ENCODE data around the gene TRAK1. TPM values are rescaled to one million over a fixed set of nuclear protein-coding genes. Genes with fewer than 3 reads are reported as not detected.

TRAK1 gene
- total and polyA plus RNA-seq, 2 of the 4 experiments (the other 2 are of a cell fraction): 25.6 to 28.1 TPM

- Histone ChIP-seq H3K9me3 (ENCODE audit: control insufficient read depth, insufficient read depth, low read length) (no peaks in the 10 kb centered on the region), H2AK9ac (replicated peaks; ENCODE audit: low read depth, low read length, poor library complexity) (no peak overlapping the region), H3K9ac (ENCODE audit: low read depth, low read length) (no peak overlapping the region), H3K4me2 (ENCODE audit: low read depth, low read length) (no peak overlapping the region), H2BK15ac (ENCODE audit: low read depth, low read length) (no peak overlapping the region), H3K79me1 (ENCODE audit: low read depth in 1 of 2, low read length in 2 of 2) (peaks cover 17 to 46% of the 10 kb centered on the region in 2 experiments; a peak in 3 of 4 replicates), H2BK5ac (ENCODE audit: low read depth, low read length, poor library complexity, severe bottlenecking) (no peak overlapping the region), H3K9me1 (ENCODE audit: insufficient read depth, low read length) (peaks cover 15% of the 10 kb centered on the region), H3K18ac (ENCODE audit: low read depth, low read length) (no peak overlapping the region), H2AK5ac (ENCODE audit: low read depth, low read length) (no peak overlapping the region), H2BK120ac (ENCODE audit: low read depth, low read length) (no peak overlapping the region), H3K27ac (ENCODE audit: insufficient read depth, low read length) (no peak overlapping the region), H4K8ac (ENCODE audit: low read depth in 2 of 2, low read length in 2 of 2) (no peak overlapping the region), H3K27me3 (ENCODE audit: control insufficient read depth, insufficient read depth, low read length) (no peaks in the 10 kb centered on the region), H3K36me3 (ENCODE audit: control insufficient read depth, insufficient read depth, low read length) (no peaks in the 10 kb centered on the region), H4K20me1 (ENCODE audit: insufficient read depth, low read length) (no peaks in the 10 kb centered on the region; the same call in none of the 2 replicates), H3K4me3 (ENCODE audit: insufficient read depth, low read depth, low read length) (no peak overlapping the region), H3K23ac (ENCODE audit: low read depth, low read length) (no peak overlapping the region), H3K56ac (ENCODE audit: extremely low read depth, insufficient read depth, low read length) (no peak overlapping the region), H4K91ac (ENCODE audit: insufficient read depth, low read depth, low read length) (no peak overlapping the region), H4K5ac (ENCODE audit: low read depth, low read length) (no peak overlapping the region), H2BK20ac (ENCODE audit: low read depth, low read length) (no peak overlapping the region), H3K4me1 (ENCODE audit: control insufficient read depth, insufficient read depth, low read length) (peaks cover 8% of the 10 kb centered on the region), H3K4ac (ENCODE audit: low read depth, low read length) (no peak overlapping the region), H3K14ac (replicated peaks; ENCODE audit: low read depth, low read length) (no peak overlapping the region), H2AFZ (replicated peaks; ENCODE audit: low read length, poor library complexity) (no peak overlapping the region)
- intact Hi-C loops (cut with micrococcal nuclease) (no loop called here), dilution Hi-C loops (cut with HindIII; ENCODE audit: low sequenced_read_pairs, unreplicated experiment) (no loop called here), in situ Hi-C loops (cut with MboI; ENCODE audit: low sequenced_read_pairs) (no loop called here)
- no TSS peak for BruUV-seq (replicated peaks)
- ATAC-seq (ENCODE audit: low read depth): no peak
- WGBS, 2 experiments (ENCODE audit: extremely low coverage in 2 of 2, insufficient read length in 1 of 2): no CpG with 5 or more reads among the region's 5 CpGs
- no peak for DNase-seq
- CTCF ChIA-PET: no interaction called here
- TF ChIP-seq NFE2L2 (IDR thresholded peaks at IDR 0.05; ENCODE audit: low read depth, low read length): no peak
- POLR2A ChIA-PET (ENCODE audit: unreplicated experiment): no interaction called here
Measured at GRCh38 chr3:42163622-42164244, 72.6 kb downstream of the TRAK1 start.
